ENCODE data around the gene PGAM5.
"Not testable (repeated sequence)": the region's sequence is repeated elsewhere in the genome, so short reads cannot be mapped to it uniquely, and the experiment has no call there.

PGAM5 gene

DNA sequence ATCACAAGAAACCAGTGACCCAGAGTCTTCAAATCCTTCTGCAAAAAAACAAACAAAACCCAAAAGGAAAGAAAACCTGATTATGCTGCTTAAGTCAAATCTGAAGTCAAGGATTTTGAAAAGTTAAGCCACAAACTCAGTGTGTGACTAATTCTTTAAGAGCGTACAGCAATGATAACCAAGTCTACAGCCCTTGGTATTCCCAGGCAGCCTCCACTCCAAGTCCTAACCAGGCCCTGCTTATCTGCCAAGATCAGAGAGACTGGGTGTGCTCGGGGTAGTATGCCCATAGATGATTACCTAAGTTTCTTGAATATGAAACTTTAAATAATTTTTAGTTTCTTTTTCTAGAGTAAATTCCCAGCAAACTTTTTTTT lies 13.1 kb downstream of the PGAM5 start:
- no peak for DNase-seq

- no peak for DNase-seq
Measured at GRCh38 chr12:132724506-132725241, 14.0 kb downstream of the PGAM5 start.

DNA sequence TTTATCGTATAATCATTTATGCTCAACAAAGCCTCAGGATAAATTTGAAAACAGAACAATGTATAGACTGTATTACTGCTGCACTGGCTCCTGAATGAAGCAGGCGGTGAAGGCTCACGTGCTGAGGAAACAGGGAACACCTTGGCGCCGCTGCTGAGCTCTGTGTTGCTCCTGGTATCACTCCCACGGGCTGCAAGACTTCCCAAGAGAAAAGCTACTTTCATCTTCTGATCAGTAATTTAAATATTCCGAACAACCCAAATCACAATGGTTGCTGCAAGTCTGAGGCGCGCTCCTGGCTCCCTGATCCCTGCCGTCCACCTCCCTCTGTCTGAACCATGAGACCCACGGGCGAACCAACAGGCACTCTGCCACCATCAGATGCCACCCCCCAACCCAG lies 15.7 kb downstream of the PGAM5 start:
- DNase-seq = no peak

DNA sequence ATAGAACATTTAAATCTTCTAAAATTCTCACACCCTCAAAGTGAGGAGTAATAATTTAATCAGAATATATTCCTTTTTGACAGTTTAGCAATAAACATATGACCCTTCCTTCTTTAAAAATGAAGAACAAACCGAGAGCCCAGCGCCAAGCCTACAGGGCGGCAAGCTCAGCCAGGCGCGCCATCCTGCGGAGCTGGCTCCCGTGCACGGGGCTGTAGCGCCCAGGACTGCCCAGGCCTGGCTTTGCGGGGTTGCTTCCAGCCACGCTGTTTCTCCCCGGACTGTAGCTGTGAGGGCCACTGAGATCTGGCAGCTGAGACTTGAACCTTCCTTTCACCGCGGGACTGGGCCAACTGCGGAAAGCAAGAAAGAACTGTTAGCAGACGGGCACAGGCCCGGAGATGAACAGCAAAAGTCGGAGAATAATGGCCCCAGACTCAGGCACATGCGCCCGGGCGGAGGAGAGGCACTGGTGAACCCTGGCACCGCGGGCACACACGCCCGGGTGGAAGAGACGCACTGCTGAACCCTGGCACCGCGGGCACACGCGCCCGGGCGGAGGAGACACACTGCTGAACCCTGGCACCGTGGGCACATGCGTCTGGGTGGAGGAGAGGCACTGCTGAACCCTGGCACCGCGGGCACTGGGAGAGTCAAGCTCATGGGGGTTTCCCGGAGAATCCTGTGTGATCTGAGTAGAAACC lies 16.6 kb downstream of the PGAM5 start:
- DNase-seq = no peak

DNA sequence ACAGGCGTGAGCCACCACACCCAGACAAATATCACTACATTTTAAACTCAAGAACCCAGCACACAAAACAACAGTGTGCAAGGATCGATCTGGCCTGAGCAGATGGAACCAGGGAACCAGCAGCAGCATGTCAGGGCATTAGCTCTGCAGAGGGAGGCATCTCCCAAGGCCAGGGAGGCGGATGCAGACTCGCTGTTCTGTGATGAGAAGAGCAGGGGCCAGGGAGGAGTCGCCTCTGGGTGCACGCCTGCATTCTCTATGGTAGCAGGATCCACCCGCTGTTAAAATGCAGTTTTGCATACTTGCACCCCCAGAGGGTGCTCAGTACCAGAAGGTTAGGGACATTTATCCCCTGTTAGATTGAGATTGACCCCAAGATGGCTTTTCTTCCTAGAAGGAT lies 17.9 kb downstream of the PGAM5 start:
- no peak for DNase-seq

GRCh38 chr12:132729541-132730320 lies 19.1 kb downstream of the PGAM5 start:
- no peak for DNase-seq

- no peak for DNase-seq
Measured at GRCh38 chr12:132730353-132730752, 19.7 kb downstream of the PGAM5 start.

- no peak for DNase-seq
Measured at GRCh38 chr12:132731574-132731973, 20.9 kb downstream of the PGAM5 start.

DNA sequence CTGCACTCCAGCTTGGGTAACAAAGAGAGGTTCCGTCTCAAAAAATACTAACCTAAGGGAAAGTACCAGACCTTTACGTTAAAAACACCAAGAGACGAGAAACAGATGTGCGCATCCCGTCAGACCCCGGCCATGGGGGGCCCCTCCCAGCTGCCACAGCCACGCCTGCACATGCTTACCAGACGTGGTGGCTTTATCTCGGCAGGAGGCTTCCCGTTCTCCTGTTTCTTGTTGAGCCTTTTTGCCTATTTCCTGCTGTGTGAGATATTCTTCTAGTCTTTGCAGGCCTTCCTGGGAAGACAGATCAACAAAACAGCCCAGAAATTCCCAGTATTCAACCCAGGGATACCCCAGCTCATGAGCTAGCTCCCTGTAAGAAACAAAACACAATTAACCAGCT lies 23.6 kb downstream of the PGAM5 start:
- DNase-seq = no peak

- DNase-seq = no peak
Measured at GRCh38 chr12:132735496-132735895, 24.9 kb downstream of the PGAM5 start.

- no peak for DNase-seq
Measured at GRCh38 chr12:132736378-132736777, 25.7 kb downstream of the PGAM5 start.

GRCh38 chr12:132736913-132737312 lies 26.3 kb downstream of the PGAM5 start:
- DNase-seq = no peak

DNA sequence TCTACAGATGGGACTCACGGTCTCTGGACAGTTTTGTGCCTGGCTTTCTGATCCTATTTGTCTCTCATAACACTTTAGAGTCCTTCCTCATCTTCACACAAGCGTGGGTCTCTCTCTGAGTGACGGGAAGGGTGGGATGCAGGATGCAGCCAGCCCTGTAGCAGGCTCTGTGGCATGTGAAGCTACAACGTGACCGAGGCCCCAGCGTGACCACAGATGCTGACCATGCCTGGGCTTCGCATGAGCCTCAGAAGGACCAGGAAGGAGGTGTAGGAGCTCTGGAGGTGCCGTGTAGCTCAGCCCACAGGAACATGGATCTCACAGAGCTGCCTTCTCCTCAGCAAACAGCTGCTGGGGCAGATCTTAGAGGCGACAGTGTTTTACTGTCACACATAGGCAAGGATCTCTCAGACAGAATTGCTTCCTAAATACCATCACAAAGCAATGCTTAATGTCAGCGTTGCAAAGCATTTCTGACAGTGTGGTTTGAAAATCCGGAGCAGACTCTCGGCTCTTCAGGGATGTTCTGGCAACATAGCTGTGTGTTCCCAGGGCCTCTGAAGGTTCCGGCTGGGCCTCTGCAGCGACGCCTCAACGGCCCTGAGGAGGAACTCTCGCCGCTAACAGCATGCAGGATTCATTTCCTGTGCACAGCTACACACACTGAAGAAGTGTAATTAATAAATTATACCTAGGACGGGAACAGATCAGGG lies 29.1 kb downstream of the PGAM5 start:
- no peak for DNase-seq

GRCh38 chr12:132740313-132740646 lies 29.6 kb downstream of the PGAM5 start:
- no peak for DNase-seq

GRCh38 chr12:132740652-132741051 lies 30.0 kb downstream of the PGAM5 start:
- DNase-seq = no peak

- DNase-seq = no peak
Measured at GRCh38 chr12:132741620-132742019, 31.0 kb downstream of the PGAM5 start.

- no peak for DNase-seq
Measured at GRCh38 chr12:132743831-132744230, 33.2 kb downstream of the PGAM5 start.

GRCh38 chr12:132746613-132747012 lies 36.0 kb downstream of the PGAM5 start:
- DNase-seq = no peak

DNA sequence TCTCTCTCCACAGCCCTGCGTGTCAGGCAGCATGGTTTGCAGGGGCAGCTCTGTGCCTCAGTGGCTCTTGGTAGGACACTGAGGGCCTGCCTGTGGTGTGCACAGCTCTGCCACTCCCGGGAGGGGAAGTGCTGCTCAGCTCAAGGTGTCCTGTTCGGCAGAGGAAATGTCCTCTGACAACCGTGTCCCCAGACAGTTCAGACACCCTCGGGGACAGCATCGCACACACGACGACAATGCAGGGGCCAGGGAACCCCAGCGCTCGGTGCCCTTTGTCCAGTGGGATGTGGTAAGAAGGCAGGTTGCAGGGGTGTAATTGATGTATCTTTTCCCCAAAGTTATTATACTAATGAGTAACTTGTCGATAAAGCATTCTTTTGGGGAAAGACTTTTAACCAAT lies 36.8 kb downstream of the PGAM5 start:
- DNase-seq = no peak

DNA sequence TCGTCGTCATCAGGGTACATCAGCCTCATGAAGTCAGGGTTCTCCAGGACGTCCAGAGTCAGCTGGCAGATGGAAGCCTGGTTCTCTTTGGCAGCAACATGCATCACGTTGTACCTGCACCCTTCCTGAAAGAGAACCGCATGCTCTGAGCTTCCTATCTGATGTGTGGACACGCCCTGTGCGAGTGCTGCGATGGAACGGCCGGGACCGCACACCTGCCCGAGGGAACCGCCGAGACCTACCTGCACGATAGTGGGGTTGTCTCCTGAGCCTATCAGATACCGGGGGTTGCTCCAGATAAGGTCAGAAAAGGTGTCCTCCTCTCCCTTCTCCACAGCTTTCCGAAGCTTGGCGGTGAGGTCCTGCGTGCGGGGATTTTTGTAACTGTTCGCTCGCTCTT lies 37.3 kb downstream of the PGAM5 start:
- no peak for DNase-seq

DNA sequence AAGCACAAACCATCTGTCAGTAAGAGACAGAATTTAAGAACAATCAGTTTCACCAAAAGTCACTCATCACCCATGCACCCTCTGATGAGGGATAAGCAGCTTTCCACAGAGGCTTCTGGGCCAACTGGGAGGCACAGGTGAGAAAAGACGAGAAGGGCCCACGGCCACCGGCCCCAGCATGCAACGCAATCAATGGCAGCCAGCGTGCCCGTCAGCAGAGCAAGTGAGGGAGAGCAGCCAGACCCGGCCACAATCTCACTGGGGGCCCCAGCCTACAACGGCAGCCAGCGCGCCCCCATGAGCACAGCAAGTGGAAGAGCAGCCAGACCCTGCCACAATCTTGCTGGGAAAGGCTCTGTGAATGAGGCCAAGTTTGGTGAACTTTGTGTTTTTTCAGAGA lies 37.7 kb downstream of the PGAM5 start:
- DNase-seq = no peak

DNA sequence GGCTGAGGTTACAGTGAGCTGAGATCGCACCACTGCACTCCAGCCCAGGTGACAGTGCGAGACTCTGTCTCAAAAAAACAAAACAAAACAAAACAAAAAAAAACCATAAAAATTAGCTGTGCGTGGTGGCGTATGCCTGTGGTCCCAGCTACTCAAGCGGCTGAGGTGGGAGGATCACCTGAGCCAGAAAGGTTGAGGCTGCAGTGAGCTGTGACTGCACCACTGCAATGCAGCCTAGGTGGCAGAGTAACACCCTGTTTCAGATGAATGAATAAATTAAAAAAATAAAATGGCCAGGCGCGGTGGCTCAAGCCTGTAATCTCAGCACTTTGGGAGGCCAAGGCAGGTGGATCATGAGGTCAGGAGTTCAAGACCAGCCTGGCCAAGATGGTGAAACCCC lies 43.0 kb downstream of the PGAM5 start:
- not testable (repeated sequence) for DNase-seq

DNA sequence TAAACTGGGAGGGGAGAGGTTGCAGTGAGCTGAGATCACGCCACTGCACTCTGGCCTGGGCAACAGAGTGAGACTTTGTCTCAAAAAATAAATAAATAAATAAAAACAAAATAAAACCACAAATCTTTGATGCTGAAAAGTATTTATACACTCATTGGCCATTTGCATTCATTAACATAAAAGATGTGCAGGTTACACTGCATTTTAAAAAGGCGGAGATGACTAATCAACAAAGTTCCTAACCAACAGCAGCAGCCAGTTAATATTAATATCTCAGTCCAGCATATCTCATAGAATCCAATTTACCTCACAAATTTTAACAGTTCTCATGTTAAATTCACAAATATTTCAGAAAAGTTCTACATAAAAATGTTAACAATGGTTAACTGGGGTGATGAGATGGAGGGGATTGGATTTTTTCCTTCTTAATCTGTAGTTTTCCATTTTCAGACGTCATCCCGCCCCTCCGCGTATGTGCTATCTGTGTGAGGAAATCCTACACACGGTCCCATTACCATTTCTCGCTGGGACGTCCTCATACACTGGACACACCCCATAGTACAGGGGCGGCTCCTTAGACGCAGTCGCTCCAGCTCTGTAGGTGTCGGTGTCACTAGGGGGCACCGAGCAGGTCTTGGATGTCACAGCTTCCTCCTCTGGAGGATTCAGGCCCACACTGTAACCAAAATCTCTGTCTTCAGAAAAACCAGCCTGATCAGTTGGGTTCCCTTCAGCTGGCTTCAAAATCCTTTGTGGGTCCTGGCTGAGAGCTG lies 43.7 kb downstream of the PGAM5 start:
- no peak for DNase-seq

All from activated CD4-positive, alpha-beta T cell treated with anti-CD3 and anti-CD28 coated beads, Interleukin-2, Interleukin-6, amounts not matched to agents 100 ng/mL and 50 ng/mL, durations not matched to agents 16 hours and 8 hours (primary cell).